Occipital lobe (tissue), 2 donors: ENCODE data around the gene SNAP47. TPM values are rescaled to one million over a fixed set of nuclear protein-coding genes. Genes with fewer than 3 reads are reported as not detected.

Experiments
- DNase-seq: peaks from one replicate; lab custom pipeline; 2025; lab: John Stamatoyannopoulos, UW
- total RNA-seq: library from RNA; depleted of rRNA; stranded (reverse); fragments of >200 nt; gene quantifications from one replicate; pipeline ENCODE4 v1.2.3, GENCODE V29; 2014

Gene SNAP47
- total RNA-seq, 1 donor from 2014 or later = 59.3 TPM

DNA sequence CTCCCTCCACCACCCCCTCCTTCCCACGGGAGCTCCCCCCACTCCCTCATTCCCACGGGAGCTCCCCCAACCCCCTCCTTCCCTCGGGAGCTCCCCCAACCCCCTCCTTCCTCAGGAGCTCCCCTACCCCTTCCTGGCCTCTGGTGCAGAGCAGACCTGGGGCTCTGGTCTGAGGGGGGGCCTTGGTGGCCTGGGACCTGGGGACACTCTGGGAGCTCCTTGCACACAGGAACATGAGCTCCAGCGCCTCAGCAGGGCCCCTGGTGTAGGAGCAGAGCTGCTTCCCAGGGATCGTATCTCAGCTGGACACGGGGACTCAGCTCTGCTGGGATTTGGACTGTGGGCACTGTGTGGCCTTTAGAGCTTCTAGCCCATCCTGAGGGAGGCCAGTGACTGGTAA lies 60.5 kb downstream of the SNAP47 start:
- DNase-seq = no peak

DNA sequence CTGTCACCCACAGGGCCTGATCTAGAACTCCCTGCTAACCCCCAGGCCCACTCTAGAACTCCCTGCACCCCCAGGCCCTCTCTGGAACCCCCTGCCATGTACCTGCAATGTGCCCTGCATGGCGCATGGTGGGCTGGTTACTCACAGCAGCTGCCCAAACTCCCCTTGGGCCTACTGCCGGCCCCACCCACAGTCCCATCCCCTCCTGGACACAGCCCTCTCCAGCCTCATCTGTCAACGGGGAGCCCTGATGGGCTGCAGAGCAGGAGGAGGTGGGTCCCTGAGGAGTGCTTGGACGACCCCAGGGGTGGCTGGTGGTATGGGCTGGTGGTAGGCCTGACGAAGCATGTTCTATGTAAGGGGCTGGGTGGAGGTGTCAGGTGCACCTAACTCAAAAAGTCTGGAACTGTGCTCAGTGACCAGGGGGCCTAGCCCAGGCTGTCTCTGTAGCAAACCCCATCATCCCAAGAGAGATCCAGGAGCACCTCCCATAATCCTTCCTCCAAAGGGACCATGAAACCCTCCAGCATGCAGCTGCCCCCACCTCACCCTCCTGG lies 61.2 kb downstream of the SNAP47 start:
- DNase-seq = no peak

- DNase-seq = no peak
These were observed 61.9 kb downstream of the SNAP47 start for GRCh38 chr1:227797144-227797543.

DNA sequence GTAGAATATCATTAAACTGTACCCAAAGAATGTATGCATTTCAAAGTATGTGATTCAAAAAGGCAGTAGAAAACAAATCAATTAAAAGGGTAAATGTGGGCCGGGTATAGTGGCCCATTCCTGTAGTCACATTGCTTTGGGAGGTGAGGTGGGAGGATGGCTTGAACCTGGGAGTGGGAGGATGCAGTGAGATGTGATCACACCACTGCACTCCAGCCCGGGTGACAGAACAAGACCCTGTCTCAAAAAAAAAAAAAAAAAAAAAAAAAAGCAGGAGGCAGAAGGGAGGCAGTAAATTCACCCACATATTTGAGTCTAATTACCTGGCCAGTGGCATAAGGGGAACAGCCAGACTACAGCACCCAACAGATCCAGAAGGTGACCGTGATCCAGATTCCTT lies 62.4 kb downstream of the SNAP47 start:
- DNase-seq = no peak

DNA sequence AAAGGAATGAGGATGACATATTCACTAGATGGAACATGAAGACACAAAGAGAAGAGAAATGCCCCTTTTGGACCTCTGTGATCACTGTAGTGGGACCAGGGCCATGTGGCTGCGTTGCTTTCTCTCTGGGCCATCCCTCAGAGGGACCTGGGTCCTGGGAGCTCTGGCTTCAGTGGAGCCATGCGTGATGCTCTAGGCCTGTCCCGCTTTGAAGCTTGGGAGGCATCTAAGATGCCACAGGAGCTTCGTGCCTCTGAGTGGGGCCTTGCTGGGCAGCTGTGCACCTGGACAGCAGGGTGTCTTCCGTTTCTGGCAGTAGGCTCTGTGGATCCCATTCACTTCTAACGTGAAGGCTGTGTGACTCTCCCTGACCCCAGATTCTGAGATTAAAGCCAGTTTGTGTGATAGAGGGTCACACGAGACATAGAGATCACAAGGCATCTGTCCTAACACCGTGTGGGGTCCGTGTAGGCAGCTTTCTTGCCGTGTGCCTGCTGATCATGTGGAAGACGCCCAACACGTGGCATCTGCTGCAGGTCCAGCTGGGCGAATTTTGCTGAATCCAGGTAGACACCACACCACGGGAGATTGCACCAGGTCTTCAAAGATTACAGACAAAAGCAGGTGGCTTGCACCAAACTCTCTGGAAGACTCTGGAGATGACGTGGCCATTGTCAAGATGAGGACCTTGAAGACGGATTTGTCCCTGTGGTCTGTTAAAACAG lies 63.0 kb downstream of the SNAP47 start:
- no peak for DNase-seq

DNA sequence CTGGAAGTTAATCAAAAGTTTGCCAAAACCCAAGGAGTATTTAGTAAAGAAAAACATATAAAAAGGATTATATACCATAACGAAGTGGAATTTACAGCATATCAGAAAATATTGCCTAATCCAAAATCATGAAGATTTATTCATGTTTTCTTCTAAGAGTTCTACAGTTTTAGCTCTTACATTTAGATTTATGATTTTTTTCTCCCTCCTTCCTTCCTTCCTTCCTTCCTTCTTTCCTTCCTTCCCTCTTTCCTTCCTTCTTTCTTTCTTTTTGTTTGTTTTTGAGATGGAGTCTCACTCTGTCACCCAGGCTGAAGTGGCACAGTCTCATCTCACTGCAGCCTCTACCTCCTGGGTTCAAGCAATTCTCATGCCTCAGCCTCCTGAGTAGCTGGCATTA lies 64.5 kb downstream of the SNAP47 start:
- DNase-seq = no peak

DNA sequence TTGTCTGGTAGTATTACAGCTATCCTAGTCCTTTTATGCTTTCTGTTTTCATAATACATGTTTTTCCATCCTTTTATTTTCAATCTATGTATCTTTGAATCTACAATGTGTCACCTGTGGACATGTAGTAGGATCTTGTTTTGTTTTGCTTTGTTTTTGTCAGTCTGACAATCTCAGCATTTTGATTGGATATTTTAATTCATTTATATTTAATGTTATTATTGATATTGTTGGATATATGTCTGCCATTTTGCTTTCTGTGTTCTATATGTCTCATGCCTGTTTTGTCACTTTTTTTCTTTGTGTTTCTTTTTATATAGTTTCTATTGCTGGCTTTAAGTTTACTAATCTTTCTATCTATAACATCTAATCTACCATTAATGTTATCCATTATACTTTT lies 68.7 kb downstream of the SNAP47 start:
- DNase-seq = no peak

GRCh38 chr1:227805606-227806197 lies 70.5 kb downstream of the SNAP47 start:
- no peak for DNase-seq

GRCh38 chr1:227808566-227808965 lies 73.3 kb downstream of the SNAP47 start:
- DNase-seq = no peak

GRCh38 chr1:227809026-227809425 lies 73.8 kb downstream of the SNAP47 start:
- no peak for DNase-seq

DNA sequence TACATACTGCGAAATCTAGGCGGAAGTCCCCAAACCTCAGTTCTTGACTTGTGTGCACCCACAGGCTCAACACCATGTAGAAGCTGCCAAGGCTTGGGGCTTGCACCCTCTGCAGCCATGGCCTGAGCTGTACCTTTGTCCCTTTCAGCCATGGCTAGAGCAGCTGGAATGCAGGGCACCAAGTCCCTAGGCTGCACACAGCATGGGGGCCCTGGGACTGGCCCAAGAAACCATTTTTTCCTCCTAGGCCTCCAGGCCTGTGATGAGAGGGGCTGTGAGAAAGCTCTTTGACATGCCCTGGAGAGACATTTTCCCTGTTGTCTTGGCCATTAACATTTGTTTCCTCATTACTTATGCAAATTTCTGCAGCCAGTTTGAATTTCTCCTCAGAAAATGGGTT lies 78.7 kb downstream of the SNAP47 start:
- DNase-seq = no peak

GRCh38 chr1:227815468-227816409 lies 80.5 kb downstream of the SNAP47 start, which contains the start of gene PRSS38:
Gene PRSS38, plus strand, starts transcription at chr1:227815675. Its CDS starts 42 bp downstream, at chr1:227815717.
- DNase-seq = no peak

DNA sequence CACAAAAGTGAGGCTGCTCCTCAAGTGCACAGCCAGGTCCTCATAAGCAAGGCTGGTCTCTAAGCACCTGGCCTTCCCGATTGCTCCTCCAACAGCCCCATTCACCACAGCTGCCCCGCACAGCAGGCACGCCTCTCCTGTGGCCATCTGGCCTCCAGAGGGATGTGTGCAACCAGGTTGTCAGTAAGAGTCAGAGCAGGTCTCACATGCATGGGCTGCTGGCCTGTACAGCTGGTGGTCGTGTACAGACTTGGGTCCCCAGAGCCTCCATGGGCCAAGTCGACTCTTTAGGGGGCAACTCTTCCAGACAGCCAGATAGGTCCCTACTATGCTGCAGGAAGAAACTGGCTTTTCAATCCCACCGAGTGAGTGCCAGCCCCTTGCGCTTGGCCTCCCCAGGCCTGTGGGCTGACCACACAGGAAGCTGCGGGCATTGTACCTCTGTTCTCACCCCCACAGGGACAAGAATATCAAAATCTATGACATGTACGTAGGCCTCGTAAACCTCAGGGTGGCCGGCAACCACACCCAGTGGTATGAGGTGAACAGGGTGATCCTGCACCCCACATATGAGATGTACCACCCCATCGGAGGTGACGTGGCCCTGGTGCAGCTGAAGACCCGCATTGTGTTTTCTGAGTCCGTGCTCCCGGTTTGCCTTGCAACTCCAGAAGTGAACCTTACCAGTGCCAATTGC lies 81.7 kb downstream of the SNAP47 start:
- DNase-seq = no peak

DNA sequence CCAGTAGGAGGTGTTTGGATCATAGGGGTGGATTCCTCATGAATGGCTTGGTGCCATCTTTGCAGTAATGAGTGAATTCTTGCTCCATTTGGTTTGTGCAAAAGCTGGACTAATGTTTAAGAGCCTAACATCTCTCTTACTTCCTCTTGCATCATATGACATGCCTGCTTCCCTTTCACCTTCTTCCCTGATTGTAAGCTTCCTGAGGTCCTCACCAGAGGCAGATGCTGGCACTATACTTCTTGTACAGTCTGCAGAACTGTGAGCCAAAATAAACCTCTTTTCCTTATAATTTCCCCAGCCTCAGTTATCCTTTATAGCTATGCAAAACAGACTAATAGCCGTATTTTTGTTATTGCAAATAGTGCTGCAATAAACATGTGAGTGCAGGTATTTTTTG lies 88.3 kb downstream of the SNAP47 start:
- DNase-seq = no peak

DNA sequence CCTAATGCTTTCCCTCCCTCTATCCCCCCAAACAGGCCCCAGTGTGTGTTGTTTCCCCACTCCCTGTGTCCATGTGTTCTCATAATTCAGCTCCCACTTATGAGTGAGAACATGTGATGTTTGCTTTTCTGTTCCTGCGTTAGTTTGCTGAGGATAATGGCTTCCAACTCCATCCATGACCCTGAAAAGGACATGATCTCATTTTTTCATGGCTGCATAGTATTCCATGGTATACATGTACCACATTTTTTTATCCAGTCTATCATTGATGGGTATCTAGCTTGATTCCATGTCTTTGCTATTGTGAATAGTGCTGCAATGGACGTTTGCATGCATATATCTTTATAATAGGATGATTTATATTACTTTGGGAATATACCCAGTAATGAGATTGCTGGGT lies 89.0 kb downstream of the SNAP47 start:
- no peak for DNase-seq

- DNase-seq = no peak
These were observed 93.6 kb downstream of the SNAP47 start for GRCh38 chr1:227828786-227829185.

Other genes starting within 250 kb of the SNAP47 start
- 73.5 TPM for gene ZNF678, start 171.9 kb upstream of the SNAP47 start, total RNA-seq
- 17.2 TPM for gene JMJD4, start 133 bp upstream of the SNAP47 start, total RNA-seq
- gene PRSS38, start 80.2 kb downstream of the SNAP47 start, total RNA-seq = not detected
- 1.9 TPM for gene WNT9A, start 212.5 kb downstream of the SNAP47 start, total RNA-seq